ENCODE data around the gene ZNF784.

Gene ZNF784

DNA sequence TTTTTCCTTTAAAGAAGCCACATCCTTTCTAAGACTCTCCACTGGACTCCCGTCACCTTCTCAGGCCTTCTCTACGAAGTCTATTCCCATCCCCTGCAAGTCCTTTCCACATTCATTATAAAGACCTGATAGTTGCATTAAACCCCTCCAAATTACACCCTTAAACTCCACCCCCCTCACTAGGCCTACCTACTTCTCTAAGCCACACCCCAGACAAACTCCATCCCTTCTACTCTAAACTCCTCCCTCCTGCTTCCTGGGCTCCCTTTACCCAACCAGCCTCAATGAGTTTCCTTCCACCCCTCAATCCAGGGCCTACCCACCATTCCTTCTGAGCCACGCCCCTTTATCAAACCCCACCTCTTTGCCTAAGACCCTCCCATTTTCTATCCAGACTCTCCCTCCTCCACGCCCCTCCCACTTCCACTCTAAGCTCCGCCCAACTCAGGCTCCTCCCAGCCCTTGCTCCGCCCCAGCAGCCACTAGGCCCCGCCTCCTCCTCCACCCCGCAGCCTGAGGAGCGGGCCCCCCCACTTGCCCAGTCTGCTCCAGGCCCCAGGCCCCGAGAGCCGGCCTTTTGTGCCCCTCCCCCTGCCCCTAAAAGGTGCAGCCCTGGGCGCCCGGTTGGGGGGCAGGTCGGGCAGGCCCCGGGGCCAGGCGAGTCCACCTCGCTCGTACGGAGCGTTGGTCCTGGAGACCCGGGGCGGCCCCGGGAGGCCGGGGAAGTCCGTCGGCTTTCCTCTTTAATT is 25.5 kb downstream of the ZNF784 start (continued):
- TF ChIP-seq, protein P1, sequence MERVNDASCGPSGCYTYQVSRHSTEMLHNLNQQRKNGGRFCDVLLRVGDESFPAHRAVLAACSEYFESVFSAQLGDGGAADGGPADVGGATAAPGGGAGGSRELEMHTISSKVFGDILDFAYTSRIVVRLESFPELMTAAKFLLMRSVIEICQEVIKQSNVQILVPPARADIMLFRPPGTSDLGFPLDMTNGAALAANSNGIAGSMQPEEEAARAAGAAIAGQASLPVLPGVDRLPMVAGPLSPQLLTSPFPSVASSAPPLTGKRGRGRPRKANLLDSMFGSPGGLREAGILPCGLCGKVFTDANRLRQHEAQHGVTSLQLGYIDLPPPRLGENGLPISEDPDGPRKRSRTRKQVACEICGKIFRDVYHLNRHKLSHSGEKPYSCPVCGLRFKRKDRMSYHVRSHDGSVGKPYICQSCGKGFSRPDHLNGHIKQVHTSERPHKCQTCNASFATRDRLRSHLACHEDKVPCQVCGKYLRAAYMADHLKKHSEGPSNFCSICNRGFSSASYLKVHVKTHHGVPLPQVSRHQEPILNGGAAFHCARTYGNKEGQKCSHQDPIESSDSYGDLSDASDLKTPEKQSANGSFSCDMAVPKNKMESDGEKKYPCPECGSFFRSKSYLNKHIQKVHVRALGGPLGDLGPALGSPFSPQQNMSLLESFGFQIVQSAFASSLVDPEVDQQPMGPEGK (tag by site-specific recombination; IDR thresholded peaks at IDR 0.05), result peak; percentile 100; the same call in 1 of the 2 replicates
- TF ChIP-seq ZNF341 (tag by site-specific recombination; IDR thresholded peaks at IDR 0.05; ENCODE audit: low read depth) (peak; percentile 86), ZBTB49 (tag by site-specific recombination; IDR thresholded peaks at IDR 0.05; ENCODE audit: low read depth) (no peak), ZNF558 (tag by site-specific recombination; IDR thresholded peaks at IDR 0.05) (no peak), ZNF292 (tag by site-specific recombination; IDR thresholded peaks at IDR 0.05; ENCODE audit: borderline replicate concordance, low read depth) (no peak), KLF16 (tag by site-specific recombination; IDR thresholded peaks at IDR 0.05) (0 out of 2 replicates have a peak, but pooled peaks have one; percentile 28), HOXC10 (CRISPR knock-in tag; IDR thresholded peaks at IDR 0.05) (0 out of 2 replicates have a peak, but pooled peaks have one; percentile 38), ZNF140 (tag by site-specific recombination; IDR thresholded peaks at IDR 0.05) (no peak), ZNF37A (tag by site-specific recombination; IDR thresholded peaks at IDR 0.05) (no peak), ZNF112 (tag by site-specific recombination; IDR thresholded peaks at IDR 0.05) (no peak), ZNF513 (tag by site-specific recombination; IDR thresholded peaks at IDR 0.05) (no peak), ZNF518A (tag by site-specific recombination; conservative IDR thresholded peaks at IDR 0.05; ENCODE audit: low read depth) (no peak), GFI1B (tag by site-specific recombination; IDR thresholded peaks at IDR 0.05) (no peak), ZNF560 (tag by site-specific recombination; IDR thresholded peaks at IDR 0.05; ENCODE audit: borderline replicate concordance) (no peak), ZNF843 (tag by site-specific recombination; IDR thresholded peaks at IDR 0.05) (0 out of 2 replicates have a peak, but pooled peaks have one; percentile 29), ZNF350 (tag by site-specific recombination; IDR thresholded peaks at IDR 0.05) (no peak), KLF7 (tag by site-specific recombination; IDR thresholded peaks at IDR 0.05; ENCODE audit: borderline replicate concordance) (no peak)
- TF ChIP-seq, protein P2, sequence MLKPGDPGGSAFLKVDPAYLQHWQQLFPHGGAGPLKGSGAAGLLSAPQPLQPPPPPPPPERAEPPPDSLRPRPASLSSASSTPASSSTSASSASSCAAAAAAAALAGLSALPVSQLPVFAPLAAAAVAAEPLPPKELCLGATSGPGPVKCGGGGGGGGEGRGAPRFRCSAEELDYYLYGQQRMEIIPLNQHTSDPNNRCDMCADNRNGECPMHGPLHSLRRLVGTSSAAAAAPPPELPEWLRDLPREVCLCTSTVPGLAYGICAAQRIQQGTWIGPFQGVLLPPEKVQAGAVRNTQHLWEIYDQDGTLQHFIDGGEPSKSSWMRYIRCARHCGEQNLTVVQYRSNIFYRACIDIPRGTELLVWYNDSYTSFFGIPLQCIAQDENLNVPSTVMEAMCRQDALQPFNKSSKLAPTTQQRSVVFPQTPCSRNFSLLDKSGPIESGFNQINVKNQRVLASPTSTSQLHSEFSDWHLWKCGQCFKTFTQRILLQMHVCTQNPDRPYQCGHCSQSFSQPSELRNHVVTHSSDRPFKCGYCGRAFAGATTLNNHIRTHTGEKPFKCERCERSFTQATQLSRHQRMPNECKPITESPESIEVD (tag by site-specific recombination; IDR thresholded peaks at IDR 0.05), result no peak
- TF ChIP-seq, protein P3, sequence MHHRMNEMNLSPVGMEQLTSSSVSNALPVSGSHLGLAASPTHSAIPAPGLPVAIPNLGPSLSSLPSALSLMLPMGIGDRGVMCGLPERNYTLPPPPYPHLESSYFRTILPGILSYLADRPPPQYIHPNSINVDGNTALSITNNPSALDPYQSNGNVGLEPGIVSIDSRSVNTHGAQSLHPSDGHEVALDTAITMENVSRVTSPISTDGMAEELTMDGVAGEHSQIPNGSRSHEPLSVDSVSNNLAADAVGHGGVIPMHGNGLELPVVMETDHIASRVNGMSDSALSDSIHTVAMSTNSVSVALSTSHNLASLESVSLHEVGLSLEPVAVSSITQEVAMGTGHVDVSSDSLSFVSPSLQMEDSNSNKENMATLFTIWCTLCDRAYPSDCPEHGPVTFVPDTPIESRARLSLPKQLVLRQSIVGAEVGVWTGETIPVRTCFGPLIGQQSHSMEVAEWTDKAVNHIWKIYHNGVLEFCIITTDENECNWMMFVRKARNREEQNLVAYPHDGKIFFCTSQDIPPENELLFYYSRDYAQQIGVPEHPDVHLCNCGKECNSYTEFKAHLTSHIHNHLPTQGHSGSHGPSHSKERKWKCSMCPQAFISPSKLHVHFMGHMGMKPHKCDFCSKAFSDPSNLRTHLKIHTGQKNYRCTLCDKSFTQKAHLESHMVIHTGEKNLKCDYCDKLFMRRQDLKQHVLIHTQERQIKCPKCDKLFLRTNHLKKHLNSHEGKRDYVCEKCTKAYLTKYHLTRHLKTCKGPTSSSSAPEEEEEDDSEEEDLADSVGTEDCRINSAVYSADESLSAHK (tag by site-specific recombination; IDR thresholded peaks at IDR 0.05), result no peak
- TF ChIP-seq, protein P4, sequence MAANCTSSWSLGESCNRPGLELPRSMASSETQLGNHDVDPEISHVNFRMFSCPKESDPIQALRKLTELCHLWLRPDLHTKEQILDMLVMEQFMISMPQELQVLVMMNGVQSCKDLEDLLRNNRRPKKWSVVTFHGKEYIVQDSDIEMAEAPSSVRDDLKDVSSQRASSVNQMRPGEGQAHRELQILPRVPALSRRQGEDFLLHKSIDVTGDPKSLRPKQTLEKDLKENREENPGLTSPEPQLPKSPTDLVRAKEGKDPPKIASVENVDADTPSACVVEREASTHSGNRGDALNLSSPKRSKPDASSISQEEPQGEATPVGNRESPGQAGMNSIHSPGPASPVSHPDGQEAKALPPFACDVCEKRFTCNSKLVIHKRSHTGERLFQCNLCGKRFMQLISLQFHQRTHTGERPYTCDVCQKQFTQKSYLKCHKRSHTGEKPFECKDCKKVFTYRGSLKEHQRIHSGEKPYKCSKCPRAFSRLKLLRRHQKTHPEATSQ (tag by site-specific recombination; IDR thresholded peaks at IDR 0.05), result no peak
